ENCODE data around the gene CRIM1.

The CRIM1 gene

DNA sequence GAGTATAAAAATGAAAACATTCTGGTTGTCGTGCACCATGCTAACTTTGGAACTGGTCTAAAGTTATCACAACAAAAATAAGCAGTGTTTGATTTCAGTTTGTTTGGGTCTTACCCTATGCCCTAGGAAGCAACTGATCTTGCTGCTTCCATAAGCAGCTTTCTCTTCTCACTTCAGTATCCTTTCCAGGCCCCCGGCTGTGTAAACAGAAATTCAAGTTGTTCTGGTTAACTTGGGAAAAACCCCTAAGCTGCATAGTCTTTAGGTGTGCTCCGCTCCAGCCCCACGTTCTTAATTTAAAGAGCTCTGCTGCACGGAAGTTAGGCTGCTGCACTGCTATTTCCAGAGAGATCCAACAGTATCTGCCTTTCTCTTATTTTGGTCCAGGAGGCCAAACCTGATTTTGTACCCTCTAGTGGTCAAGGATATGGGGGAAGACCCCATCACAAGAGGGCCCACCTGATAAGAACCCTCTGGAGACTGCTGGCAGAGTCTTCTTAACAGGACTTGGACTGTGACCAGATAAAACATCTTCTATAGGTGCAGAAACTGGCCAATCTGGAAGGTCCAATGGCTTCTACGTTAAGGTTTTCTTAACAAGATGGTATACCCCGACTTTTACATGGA is 173.3 kb downstream of the CRIM1 start:
- DNase-seq = no peak

GRCh38 chr2:36530178-36530982 is 174.8 kb downstream of the CRIM1 start:
- no peak for DNase-seq

- DNase-seq = no peak
These were observed 175.4 kb downstream of the CRIM1 start for GRCh38 chr2:36530983-36531354.

DNA sequence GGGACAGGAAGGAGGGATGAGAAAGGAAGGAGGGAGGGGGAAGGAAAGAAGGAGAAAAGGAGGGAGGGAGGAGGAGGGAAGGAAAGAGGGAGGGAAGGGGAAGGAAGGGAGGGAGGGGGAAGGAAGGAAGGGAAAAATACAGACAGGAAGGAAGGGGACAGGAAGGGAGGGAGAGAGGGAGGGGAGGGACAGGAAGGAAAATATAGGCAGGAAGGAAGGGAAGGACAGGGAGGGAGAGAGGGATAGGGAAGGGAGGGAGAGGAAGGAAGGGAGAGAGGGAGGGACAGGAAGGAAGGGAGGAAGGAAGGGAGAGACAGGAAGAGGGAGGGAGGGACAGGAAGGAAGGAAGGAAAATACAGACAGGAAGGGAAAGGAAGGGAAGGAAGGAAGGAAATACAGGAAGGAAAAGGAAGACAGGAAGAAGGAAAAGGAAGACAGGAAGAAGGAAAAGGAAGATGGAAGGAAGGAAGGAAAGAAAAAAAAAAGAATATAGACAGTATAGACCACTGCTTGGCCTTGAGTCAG is 178.8 kb downstream of the CRIM1 start:
- no peak for DNase-seq

- DNase-seq = no peak
These were observed 179.5 kb downstream of the CRIM1 start for GRCh38 chr2:36535099-36535498.

DNA sequence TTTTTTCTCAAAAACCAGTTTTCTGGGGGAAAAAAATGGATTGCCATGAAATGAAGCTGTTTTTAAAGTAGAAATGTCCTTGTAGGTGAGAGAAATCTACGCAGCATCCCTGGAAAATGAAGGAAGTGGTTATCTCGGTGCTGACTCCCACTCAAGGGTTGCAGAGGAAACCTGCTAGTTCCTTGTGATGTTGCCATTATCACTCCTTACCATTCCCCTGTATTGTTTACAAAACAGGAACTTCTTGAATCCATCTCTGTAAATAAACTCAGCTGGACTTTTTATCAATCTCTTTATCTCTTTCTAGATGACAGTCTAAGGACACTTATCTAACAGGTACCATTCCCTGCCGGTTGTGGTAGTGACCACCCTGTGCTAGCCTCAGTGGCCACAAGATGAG is 181.2 kb downstream of the CRIM1 start:
- no peak for DNase-seq

DNA sequence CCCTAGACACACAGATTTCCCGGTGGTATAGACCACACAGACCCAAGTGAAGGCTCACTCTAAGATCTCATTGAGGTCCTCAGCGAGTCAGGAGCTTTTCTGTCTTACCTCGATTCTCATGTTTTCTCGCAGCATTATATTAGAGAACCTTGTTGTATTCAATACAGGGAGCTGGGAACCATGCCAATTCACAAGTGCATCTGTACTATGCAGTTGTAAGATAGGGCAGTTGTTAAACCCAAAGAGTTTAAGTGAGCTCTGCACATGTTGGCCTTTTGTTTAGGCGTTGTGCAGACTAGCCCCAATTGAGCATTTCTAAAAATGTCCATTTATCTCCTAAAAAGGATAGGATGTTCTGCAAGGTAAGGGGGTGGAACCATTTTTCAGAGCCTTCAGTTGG is 182.8 kb downstream of the CRIM1 start:
- no peak for DNase-seq

DNA sequence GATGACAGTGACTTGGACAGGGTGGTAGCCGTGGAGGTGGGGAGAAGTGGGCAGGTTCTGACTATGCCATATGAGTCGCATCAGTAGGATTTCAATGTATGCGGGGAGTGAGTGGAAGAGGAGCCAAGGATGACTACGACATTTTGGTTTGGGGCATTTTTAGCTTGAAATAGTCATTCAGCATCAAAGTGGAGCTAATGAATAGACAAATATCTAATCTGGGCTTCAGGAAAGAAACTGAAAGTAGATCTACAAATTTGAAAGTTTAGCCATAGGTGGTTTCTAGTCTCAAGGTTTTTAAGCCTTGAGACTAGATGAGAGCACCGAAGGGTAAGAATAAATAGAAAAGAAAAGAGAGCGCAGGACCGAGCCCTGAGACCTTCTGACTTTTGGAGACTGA is 184.1 kb downstream of the CRIM1 start:
- no peak for DNase-seq

- no peak for DNase-seq
These were observed 185.6 kb downstream of the CRIM1 start for GRCh38 chr2:36540986-36541754.

GRCh38 chr2:36541891-36542595 is 186.5 kb downstream of the CRIM1 start:
- no peak for DNase-seq

- no peak for DNase-seq
These were observed 189.2 kb downstream of the CRIM1 start for GRCh38 chr2:36544638-36545338.

DNA sequence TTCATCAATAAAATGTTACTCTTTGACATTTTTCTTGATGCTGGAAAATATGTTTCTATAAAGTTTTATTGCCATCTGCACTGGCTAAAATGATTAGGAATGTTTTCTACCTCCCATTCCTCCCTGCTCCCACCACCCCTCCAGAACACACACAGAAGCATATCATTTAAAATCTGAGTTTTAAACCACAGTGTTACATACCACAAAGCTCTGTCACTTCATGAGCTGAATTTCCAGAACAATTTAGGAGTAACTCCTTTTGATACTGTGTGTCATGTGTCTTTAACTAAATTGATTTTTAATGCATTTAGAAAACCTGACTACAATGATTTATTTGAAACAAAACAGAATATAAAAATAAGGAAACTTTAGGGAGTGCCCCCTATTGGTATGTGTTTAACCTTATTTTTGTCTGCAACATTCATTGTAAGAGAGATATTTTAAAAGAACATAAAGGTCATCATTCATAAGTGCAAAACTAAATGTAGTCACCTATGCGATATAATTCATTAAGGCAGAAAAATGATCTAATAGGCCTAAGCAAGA is 190.4 kb downstream of the CRIM1 start:
- DNase-seq = no peak

- no peak for DNase-seq
These were observed 192.3 kb downstream of the CRIM1 start for GRCh38 chr2:36547906-36548305.

DNA sequence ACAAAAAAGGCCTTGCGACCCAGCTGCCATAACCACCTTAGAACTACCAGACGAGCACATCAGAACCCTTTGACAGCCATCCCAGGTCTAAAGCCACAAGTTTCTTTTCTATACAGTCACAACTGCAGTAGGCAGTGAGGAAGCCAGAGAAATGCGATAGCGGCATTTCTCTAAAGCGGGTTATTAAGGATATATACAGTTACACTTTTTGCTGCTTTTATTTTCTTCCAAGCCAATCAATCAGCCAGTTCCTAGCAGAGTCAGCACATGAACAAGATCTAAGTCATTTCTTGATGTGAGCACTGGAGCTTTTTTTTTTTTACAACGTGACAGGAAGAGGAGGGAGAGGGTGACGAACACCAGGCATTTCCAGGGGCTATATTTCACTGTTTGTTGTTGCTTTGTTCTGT is 193.6 kb downstream of the CRIM1 start:
- DNase-seq = peak; percentile 62

GRCh38 chr2:36550006-36550405 is 194.4 kb downstream of the CRIM1 start:
- no peak for DNase-seq

DNA sequence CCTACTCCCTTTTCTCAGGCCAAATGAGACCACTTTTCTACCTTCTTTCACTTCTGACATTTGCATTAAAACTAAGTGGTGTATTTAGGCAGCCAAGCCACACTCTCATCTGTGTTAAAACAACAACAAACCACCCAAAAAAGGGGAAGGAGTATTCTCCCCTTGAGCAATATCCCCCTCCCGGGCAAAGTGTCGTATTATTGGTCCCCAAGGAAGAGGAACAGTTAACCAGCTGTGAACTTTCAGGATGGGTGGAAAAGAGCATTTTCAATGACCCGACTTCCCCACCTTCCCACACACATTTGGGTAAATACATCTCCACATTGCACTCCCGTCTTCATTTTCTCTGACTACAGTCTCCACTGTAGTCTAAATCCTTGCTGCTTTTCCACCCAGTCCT is 198.1 kb downstream of the CRIM1 start:
- no peak for DNase-seq

- no peak for DNase-seq
These were observed 199.0 kb downstream of the CRIM1 start for GRCh38 chr2:36554531-36554930.

- DNase-seq = no peak
These were observed 200.2 kb downstream of the CRIM1 start for GRCh38 chr2:36555789-36556188.

DNA sequence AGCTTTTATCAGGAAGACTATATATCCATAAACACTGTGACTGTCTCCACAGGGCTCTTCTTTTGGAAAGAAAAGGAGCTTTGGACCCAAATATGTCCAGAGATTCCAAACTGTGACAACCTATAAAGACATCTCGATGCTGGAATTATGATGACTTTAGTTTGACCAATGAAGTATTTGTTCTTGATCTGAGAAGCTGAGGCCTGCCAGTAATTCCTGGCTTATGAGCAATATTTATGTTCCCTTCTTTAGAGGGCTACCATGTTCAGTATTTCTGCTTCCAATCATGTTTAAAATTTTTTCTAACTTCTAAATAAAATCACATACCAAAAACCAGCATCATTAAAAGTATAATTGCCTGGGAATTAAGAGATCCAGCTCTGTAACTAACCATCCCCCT is 201.3 kb downstream of the CRIM1 start:
- DNase-seq = no peak

GRCh38 chr2:36559221-36559942 is 203.8 kb downstream of the CRIM1 start:
- no peak for DNase-seq

DNA sequence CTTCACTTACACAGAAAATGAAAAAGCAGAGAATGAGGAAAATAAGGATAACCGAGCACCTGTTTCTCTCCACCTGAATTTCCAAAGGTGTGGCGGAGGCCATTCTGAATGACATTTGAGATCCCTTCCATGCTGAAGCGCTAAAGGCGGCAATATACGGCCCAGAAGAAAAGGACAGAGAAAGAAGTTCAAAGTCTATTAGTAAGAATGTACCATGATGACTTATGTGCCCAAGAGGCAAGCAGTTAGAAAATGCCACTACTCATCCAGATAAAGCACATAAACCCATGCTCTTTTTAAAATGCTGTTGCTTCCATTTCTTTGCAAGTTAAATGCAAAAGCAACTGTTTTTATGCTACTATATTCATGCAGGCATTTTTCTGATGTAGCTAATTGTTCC is 205.1 kb downstream of the CRIM1 start:
- DNase-seq = no peak
